Left lobe of liver (tissue), 2 donors: ENCODE data around the gene GEN1. TPM values are rescaled to one million over a fixed set of nuclear protein-coding genes. Genes with fewer than 3 reads are reported as not detected.

Experiments used
- ATAC-seq: fragments of 200-7000 bp; cut with Tn5 transposase; one replicate; pipeline ENCODE4 v1.9.1; 2020; ENCODE audit warnings: mild to moderate bottlenecking, moderate library complexity
- DNase-seq: peaks from one replicate; pipeline ENCODE4 v3.0.0-alpha.2; 2020; ENCODE audit warnings: low spot score
- total RNA-seq: library from RNA; stranded (reverse); gene quantifications from one replicate; pipeline ENCODE4 v1.2.1, GENCODE V29; 2021
- donor health status: DM: no; HTN: no; CAD: no; lungs with moderate emphysema.
- donor health status: DM: no; HTN: yes; CAD: no.

The GEN1 gene
- total RNA-seq, 1 donor from 2014 or later, result 5.8 TPM

DNA sequence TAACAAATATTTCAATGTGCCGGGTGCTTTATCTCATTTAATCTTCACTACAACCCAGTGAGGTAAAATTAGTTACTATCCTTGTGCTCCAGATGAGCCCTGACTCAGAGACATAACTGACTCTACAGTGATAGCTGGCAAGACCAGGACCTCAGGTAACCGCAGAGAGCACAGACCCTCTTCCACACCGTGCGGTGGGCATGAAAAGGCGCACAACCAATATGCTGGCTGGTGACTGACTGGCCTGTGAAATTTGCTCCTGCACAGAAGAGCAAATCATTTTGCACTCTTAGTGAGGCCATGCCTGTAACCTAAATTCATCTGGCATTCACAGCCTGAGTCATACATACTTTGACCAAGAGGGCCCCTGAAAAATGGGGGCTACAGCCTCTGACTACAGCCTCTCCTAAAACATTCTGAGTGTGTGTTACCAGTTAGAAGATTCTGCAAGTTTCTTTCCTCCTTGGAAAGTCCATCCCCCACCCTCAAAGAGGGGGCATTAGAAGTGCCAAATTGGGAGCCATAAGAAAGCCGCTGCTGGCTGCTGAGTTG lies 39.9 kb downstream of the GEN1 start:
- no peak for DNase-seq
- no peak for ATAC-seq

- ATAC-seq, result no peak
- DNase-seq, result no peak
Measured at GRCh38 chr2:17795309-17795708, 41.4 kb downstream of the GEN1 start.

- ATAC-seq, result no peak
Measured at GRCh38 chr2:17798338-17798737, 44.4 kb downstream of the GEN1 start.

DNA sequence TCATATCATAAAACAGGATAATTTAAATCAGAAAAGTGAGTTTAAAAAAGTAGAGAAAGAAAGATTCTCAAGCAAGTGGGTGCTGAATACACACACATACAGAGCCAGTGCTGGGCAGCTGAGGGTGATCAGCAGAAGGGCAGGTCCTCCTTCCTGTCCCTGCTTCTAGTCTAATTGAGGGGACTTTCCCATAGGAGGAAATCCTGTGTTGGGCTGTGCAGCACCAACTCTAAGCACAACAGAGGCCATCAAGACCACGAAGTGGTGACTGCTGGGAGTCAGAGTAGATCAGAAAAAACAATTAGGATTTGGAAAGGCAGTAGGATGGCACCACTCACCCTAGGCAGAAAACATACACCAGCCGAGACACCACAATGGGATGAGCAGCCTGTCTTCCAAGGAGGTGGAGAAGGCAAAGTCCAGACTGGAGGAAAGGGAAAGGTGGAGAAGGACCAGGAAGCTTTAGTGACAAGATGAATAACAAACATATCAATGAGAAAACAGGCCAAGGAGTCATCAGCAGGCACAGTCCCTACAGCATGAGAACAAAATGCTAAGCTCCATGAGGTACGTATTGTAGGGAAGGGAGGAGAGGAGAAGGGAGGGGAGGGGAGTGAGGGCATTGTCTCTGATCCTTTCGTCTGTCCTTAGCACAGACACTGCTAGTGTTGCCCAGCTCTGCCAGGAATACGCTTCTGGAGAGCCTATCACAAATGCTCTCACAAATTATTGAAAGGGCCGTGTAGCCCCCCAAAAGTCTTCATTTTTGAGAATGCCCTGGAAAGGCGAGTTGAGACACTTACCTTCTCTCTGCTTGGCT lies 45.6 kb downstream of the GEN1 start:
- no peak for DNase-seq
- no peak for ATAC-seq

More at GRCh38 chr2:17798338-17798737, 44.4 kb downstream of the GEN1 start:
- no peak for DNase-seq

- no peak for ATAC-seq
- no peak for DNase-seq
Measured at GRCh38 chr2:17800219-17800618, 46.3 kb downstream of the GEN1 start.

DNA sequence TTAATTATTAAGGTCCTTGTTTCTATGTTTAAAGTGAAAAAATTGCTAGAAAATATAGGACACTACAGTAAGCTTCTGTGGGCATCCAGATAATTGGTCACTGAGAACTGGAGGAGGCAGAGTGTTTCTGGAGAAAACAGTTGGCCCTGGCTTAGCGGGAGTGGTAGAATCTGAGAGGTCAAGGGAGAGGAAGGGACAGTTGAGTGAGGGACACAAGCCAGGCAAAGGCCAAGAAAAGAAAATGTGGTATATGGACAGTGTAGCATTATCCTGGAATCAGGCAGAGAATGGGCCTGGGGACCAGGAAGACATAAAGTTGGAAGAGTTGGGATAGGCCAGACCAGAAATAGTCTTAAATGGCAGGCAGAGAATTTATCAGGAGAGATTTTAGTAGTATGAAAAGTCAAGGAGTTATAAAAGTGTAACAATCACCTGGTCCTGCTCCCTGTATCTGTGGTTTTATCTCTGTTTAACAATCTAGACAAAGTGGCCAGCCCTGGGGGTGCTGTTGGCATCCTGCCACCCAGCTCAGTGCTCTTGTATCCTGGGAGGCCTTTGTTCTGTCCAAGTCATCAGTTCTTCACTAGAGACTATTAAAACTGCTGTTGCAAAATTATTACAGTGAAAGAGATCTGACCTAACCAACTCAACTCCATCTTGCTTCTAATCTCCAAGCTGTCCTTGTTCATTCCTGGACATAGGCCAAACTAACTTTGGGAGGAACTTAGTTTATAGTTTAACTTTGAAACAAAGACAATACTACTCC lies 46.9 kb downstream of the GEN1 start:
- no peak for ATAC-seq

DNA sequence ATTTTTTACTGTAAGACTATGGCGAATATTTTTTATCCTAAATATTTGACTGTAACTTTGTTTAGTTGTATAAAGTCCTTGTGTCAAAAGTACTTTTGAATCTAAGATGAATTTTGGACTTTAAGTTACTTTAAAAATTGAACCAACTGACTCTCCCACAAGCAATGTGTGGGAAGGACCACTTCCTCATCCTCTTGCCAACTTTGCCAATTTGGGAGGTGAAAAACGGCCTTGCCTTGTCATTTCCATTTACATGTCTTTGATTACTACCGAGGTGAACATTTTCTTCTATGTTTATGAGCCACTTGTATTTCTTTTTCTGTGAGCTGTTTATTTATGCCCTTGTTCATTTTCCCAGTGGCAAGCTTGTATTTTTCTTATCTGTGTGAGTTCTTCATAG lies 49.6 kb downstream of the GEN1 start:
- no peak for ATAC-seq

More for the DNA sequence above, 46.9 kb downstream of the GEN1 start:
- no peak for DNase-seq

GRCh38 chr2:17804358-17804757 lies 50.4 kb downstream of the GEN1 start:
- ATAC-seq (no peak), DNase-seq (no peak)

More for the DNA sequence above, 49.6 kb downstream of the GEN1 start:
- DNase-seq, result no peak

- DNase-seq (no peak), ATAC-seq (no peak)
Measured at GRCh38 chr2:17805166-17805565, 51.2 kb downstream of the GEN1 start.

GRCh38 chr2:17805717-17806363 lies 51.9 kb downstream of the GEN1 start:
- DNase-seq (no peak), ATAC-seq (no peak)

DNA sequence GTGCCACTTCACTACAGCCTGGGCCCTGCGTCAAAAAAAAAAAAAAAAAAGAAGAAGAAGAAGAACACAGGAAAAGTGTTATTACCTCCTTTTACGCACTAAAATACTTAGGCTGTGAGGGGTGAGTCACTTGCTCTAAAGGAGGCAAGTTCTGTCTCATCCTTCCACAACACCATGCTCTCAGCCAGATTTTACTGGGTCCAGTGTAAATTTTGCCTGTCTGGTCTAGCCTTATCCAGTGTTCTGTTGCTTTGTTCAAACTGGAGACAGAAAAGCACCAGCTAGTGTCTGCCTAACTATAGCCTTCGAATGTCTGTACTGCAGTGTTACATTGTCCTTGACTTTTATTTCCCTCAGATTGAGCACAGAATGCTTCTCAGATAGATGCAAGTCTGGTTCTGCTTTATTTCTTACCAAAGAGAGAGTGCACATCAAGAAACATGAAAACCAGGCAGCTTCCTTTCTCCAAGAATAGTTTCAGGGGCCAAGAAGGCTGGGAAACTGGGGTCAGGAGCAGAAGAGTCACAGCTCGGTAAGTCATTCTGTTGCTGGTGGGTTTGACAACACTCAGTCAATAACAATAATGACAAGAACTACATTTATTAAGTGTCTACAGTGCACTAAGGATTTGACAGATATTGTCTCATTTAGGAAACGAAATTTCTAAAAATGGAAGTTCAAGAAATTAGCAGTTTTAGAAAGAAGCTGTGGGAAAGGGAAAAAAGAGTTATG lies 59.2 kb downstream of the GEN1 start:
- ATAC-seq (no peak), DNase-seq (no peak)

GRCh38 chr2:17813742-17814473 lies 60.0 kb downstream of the GEN1 start:
- DNase-seq (no peak), ATAC-seq (no peak)

GRCh38 chr2:17814601-17815000 lies 60.7 kb downstream of the GEN1 start:
- DNase-seq, result no peak
- no peak for ATAC-seq

- ATAC-seq, result no peak
- DNase-seq, result no peak
Measured at GRCh38 chr2:17815468-17816184, 61.7 kb downstream of the GEN1 start.

DNA sequence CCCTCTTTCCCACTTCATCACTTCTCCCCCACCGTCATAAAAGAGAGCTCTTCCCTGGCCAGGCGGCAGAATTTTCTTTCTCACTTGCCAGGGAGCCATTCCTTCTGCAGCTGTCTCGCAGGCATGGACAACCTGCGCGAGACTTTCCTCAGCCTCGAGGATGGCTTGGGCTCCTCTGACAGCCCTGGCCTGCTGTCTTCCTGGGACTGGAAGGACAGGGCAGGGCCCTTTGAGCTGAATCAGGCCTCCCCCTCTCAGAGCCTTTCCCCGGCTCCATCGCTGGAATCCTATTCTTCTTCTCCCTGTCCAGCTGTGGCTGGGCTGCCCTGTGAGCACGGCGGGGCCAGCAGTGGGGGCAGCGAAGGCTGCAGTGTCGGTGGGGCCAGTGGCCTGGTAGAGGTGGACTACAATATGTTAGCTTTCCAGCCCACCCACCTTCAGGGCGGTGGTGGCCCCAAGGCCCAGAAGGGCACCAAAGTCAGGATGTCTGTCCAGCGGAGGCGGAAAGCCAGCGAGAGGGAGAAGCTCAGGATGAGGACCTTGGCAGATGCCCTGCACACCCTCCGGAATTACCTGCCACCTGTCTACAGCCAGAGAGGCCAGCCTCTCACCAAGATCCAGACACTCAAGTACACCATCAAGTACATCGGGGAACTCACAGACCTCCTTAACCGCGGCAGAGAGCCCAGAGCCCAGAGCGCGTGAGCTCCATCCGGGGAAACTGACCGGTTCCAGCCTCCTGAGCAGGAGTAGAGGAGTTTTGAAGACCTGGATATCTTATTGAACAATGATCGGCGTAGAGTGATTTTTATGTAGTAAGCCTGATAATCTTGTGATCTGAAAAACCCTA lies 62.7 kb downstream of the GEN1 start, which contains the start of gene MSGN1:
MSGN1 (plus strand) TSS at position 65 of the 850 bp plus-strand sequence; CDS start at position 124, 59 bp downstream.
- ATAC-seq, result no peak
- DNase-seq, result no peak

GRCh38 chr2:17818235-17818815 lies 64.4 kb downstream of the GEN1 start:
- DNase-seq (no peak), ATAC-seq (no peak)

DNA sequence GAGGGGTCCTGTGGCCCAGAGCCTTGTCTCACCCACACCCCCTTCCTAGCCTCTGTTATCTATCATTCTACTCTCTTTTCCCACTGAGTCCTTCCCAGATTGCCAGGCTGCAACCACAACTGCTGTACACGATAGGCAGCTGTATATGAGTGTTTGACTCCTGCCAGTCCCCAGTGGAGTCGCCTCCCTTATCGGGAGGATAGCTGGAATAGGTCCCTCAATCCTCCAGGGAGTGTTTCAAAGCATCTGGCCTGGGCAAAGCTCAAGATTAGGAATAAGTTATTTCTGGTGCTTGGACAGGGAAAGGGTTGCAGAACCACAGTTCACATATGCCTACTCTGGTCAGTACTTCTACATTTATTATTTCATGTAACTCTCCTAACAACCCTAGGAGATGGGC lies 67.1 kb downstream of the GEN1 start:
- DNase-seq, result no peak
- ATAC-seq, result no peak
